ENCODE results near the gene ADPRHL1.

ADPRHL1 gene

DNA sequence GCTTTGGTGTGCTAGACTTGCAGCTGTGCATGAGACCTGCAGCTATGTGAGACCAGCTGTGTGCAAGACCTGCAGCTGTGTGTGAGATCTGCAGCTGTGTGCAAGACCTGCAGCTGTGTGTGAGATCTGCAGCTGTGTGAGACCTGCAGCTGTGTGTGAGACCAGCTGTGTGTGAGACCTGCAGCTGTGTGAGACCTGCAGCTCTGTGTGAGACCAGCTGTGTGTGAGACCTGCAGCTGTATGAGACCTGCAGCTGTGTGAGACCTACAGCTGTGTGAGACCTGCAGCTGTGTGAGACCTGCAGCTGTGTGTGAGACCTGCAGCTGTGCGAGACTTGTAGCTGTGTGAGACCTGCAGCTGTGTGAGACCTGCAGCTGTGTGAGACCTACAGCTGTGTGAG lies 43.9 kb upstream of the ADPRHL1 start:
- Mint-ChIP-seq H3K27me3 (ENCODE audit: low read depth) (no peaks in the 10 kb centered on the region), H3K27ac (no peak overlapping the region), H3K4me1 (peaks cover 32% of the 10 kb centered on the region), H3K36me3 (ENCODE audit: low read depth) (peaks cover 50% of the 10 kb centered on the region), H3K4me3 (no peak overlapping the region), H3K9me3 (no peaks in the 10 kb centered on the region)
- TF ChIP-seq, protein P1, sequence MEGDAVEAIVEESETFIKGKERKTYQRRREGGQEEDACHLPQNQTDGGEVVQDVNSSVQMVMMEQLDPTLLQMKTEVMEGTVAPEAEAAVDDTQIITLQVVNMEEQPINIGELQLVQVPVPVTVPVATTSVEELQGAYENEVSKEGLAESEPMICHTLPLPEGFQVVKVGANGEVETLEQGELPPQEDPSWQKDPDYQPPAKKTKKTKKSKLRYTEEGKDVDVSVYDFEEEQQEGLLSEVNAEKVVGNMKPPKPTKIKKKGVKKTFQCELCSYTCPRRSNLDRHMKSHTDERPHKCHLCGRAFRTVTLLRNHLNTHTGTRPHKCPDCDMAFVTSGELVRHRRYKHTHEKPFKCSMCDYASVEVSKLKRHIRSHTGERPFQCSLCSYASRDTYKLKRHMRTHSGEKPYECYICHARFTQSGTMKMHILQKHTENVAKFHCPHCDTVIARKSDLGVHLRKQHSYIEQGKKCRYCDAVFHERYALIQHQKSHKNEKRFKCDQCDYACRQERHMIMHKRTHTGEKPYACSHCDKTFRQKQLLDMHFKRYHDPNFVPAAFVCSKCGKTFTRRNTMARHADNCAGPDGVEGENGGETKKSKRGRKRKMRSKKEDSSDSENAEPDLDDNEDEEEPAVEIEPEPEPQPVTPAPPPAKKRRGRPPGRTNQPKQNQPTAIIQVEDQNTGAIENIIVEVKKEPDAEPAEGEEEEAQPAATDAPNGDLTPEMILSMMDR (IDR thresholded peaks at IDR 0.05; ENCODE audit: unreplicated experiment in 3 of 3), result no peak

DNA sequence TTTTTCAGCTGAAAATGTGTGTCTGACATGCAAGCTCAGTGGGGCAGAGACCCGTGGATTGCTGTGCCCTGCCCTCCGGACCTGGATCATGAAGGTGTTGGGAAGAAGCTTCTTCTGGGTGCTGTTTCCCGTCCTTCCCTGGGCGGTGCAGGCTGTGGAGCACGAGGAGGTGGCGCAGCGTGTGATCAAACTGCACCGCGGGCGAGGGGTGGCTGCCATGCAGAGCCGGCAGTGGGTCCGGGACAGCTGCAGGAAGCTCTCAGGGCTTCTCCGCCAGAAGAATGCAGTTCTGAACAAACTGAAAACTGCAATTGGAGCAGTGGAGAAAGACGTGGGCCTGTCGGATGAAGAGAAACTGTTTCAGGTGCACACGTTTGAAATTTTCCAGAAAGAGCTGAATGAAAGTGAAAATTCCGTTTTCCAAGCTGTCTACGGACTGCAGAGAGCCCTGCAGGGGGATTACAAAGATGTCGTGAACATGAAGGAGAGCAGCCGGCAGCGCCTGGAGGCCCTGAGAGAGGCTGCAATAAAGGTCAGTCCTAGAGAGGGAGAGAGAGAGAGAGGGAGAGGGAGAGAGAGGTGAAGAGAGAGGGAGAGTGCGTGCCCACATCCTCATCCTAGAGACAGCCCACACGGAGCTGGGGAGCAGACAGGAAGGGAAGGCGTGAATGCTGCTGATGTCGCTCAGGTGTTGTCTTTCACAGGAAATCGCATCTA lies 42.4 kb upstream of the ADPRHL1 start:
- H3K27me3 Mint-ChIP-seq (ENCODE audit: low read depth), result no peaks in the 10 kb centered on the region
- peak overlapping the region; percentile 8 to 54 (median 14) for H3K4me3 Mint-ChIP-seq
- H3K9me3 Mint-ChIP-seq, result no peaks in the 10 kb centered on the region
- H3K27ac Mint-ChIP-seq, result peak overlapping the region in 2 of 3 experiments; percentile 17 to 29
- H3K36me3 Mint-ChIP-seq (ENCODE audit: low read depth), result peaks cover 42% of the 10 kb centered on the region
- peaks cover 32% of the 10 kb centered on the region for H3K4me1 Mint-ChIP-seq
- TF ChIP-seq, protein P1 (IDR thresholded peaks at IDR 0.05; ENCODE audit: unreplicated experiment in 3 of 3), result no peak

DNA sequence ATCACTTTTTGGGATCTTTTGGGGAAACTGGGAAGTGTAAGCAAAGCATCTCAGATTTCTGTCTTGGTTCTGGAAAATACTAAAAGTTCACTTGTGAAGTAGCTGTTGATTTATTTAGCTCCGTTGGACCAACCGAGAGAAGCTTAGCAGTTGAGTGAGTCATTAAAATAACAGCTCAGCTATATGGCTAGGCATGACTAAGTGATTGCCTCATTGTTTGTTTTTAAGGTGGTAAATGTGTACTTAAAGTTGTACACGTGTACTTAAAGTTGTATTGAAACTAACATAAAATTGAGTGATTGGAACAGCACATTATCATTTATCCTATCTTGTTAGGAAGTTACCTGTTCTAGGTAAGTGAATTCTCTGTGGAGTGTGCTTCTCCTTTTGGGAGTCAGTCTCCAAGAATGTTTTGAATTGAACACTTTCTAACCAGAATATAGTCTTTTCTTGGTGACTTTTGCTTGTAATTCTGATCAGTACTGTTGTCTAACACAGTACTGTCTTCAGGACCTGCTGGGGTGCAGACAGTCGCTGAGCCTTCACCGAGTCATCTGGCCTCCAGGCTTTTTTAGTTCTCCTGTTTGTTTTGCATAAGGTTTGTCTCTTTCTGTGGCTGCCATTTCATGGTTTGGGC lies 40.1 kb upstream of the ADPRHL1 start:
- H3K4me1 Mint-ChIP-seq, result peaks cover 48% of the 10 kb centered on the region
- peak overlapping the region; percentile 74 to 91 (median 88) for H3K27ac Mint-ChIP-seq
- TF ChIP-seq, protein P1 (IDR thresholded peaks at IDR 0.05; ENCODE audit: unreplicated experiment in 3 of 3), result no peak
- no peaks in the 10 kb centered on the region for H3K9me3 Mint-ChIP-seq
- H3K4me3 Mint-ChIP-seq, result peak overlapping the region; percentile 73 to 86 (median 82)
- no peaks in the 10 kb centered on the region for H3K27me3 Mint-ChIP-seq (ENCODE audit: low read depth)
- H3K36me3 Mint-ChIP-seq (ENCODE audit: low read depth), result peaks cover 23% of the 10 kb centered on the region

DNA sequence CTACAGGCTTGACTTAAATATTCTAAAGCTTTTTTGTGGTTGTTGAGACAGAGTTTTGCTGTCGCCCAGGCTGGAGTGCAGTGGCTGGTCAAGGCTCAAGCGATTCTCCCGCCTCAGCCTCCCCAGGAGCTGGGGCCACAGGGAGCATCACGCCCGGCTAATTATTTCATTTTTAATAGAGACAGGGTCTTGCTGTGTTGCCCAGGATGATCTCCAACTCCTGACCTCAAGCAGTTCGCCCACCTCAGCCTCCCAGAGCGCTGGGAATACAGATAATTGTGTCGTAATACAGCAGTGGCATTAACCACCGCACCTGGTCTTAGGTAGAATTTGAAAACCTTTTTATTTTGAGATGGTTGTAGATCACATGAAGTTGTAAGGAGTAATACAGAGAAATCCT lies 38.7 kb upstream of the ADPRHL1 start:
- Mint-ChIP-seq H3K9me3 (no peaks in the 10 kb centered on the region), H3K4me3 (peak overlapping the region; percentile 92 to 96 (median 94)), H3K36me3 (ENCODE audit: low read depth) (peaks cover 16% of the 10 kb centered on the region), H3K27ac (peak overlapping the region; percentile 69 to 90 (median 82)), H3K4me1 (peaks cover 61% of the 10 kb centered on the region), H3K27me3 (ENCODE audit: low read depth) (no peaks in the 10 kb centered on the region)
- TF ChIP-seq, protein P1 (IDR thresholded peaks at IDR 0.05; ENCODE audit: unreplicated experiment in 3 of 3), result no peak

DNA sequence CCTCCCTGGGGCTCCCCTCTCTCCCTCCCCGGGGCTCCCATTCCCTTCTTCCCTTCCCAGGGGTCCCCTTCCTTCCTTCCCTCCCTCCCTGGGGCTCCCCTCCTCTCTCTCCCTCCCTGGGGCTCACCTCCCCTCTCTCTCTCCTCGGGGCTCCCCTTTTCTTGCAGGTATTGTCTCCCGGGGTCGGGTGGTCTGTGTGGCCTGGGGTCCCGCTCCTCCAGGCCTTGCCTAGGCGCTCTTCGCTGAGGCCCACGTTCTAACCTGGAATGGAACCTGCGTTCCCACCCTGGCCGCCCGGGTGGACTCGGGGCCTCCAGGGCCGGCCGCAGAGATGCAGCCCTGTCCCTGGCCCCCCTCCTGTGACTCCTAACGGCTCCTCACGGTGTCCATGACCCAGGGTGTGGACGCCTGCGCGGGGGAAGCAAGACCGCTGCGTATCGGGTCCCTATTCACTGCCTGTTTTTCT lies 38.2 kb upstream of the ADPRHL1 start:
- peak overlapping the region; percentile 69 to 90 (median 82) for H3K27ac Mint-ChIP-seq
- H3K36me3 Mint-ChIP-seq (ENCODE audit: low read depth), result peaks cover 11% of the 10 kb centered on the region
- no peaks in the 10 kb centered on the region for H3K9me3 Mint-ChIP-seq
- H3K27me3 Mint-ChIP-seq (ENCODE audit: low read depth), result no peaks in the 10 kb centered on the region
- H3K4me1 Mint-ChIP-seq, result peaks cover 65% of the 10 kb centered on the region
- peak overlapping the region; percentile 92 to 96 (median 94) for H3K4me3 Mint-ChIP-seq
- TF ChIP-seq, protein P1 (IDR thresholded peaks at IDR 0.05; ENCODE audit: unreplicated experiment in 3 of 3), result no peak
